Measurements from ENCODE around the gene NCAM1.

DNA sequence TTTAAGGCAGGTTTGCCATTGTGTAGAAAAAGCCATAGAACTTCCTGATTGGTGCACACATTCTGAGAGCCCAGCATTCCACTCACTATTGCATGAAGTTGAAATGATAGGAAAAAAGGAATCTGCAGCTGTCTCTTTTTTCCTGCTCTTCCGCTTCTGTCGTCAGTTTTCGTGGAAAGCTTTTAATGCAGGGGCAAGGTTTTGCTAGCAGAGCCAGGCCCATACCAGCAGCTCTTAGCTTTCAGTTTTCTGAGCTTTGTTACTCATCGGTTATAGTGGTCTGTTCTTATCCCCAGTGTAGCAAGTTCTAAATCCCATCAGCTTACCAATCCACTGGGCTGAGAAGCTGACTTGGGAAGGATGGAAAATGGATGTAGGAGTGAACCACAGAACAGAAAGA, 190.3 kb downstream of the NCAM1 start:
- TF ChIP-seq, protein P1, sequence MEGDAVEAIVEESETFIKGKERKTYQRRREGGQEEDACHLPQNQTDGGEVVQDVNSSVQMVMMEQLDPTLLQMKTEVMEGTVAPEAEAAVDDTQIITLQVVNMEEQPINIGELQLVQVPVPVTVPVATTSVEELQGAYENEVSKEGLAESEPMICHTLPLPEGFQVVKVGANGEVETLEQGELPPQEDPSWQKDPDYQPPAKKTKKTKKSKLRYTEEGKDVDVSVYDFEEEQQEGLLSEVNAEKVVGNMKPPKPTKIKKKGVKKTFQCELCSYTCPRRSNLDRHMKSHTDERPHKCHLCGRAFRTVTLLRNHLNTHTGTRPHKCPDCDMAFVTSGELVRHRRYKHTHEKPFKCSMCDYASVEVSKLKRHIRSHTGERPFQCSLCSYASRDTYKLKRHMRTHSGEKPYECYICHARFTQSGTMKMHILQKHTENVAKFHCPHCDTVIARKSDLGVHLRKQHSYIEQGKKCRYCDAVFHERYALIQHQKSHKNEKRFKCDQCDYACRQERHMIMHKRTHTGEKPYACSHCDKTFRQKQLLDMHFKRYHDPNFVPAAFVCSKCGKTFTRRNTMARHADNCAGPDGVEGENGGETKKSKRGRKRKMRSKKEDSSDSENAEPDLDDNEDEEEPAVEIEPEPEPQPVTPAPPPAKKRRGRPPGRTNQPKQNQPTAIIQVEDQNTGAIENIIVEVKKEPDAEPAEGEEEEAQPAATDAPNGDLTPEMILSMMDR (conservative IDR thresholded peaks at IDR 0.05), result no peak
- TF ChIP-seq EZH2 (IDR thresholded peaks at IDR 0.05; ENCODE audit: low read depth), result no peak
